Upper lobe of left lung (tissue), 4 donors: ENCODE results near the gene RYR1.

ENCODE experiments used
- POLR2A ChIP-seq, 4 donors: fragments of 450-650 bp; IDR thresholded peaks; one replicate each; pipeline ENCODE4 v1.5.1; 2016 to 2017; ENCODE audit warnings: antibody characterized with exemption in 4 of 4, mild to moderate bottlenecking in 2 of 4
- TF ChIP-seq, protein P1 (sequence below), 6 experiments: fragments of 450-650 bp in 4 of 6; fragments of 200-600 bp in 2 of 6; sonication (generic) in 2 of 6; IDR thresholded peaks; one replicate each; pipeline ENCODE4 v1.5.1; 2016 to 2019; ENCODE audit warnings: antibody characterized with exemption in 6 of 6

GRCh38 chr19:38448225-38448624 lies 14.7 kb downstream of the RYR1 start:
- TF ChIP-seq, protein P1, sequence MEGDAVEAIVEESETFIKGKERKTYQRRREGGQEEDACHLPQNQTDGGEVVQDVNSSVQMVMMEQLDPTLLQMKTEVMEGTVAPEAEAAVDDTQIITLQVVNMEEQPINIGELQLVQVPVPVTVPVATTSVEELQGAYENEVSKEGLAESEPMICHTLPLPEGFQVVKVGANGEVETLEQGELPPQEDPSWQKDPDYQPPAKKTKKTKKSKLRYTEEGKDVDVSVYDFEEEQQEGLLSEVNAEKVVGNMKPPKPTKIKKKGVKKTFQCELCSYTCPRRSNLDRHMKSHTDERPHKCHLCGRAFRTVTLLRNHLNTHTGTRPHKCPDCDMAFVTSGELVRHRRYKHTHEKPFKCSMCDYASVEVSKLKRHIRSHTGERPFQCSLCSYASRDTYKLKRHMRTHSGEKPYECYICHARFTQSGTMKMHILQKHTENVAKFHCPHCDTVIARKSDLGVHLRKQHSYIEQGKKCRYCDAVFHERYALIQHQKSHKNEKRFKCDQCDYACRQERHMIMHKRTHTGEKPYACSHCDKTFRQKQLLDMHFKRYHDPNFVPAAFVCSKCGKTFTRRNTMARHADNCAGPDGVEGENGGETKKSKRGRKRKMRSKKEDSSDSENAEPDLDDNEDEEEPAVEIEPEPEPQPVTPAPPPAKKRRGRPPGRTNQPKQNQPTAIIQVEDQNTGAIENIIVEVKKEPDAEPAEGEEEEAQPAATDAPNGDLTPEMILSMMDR (IDR thresholded peaks at IDR 0.05): no peak
- TF ChIP-seq POLR2A (IDR thresholded peaks at IDR 0.05): no peak
